MM.1S (cell line): ENCODE results near the gene CREB5.

Experiments used
- CTCF ChIP-seq: fragments of 300-600 bp; sonication (generic); IDR thresholded peaks from 2 replicates; pipeline ENCODE4 v1.5.1; 2016; ENCODE audit warnings: antibody characterized with exemption, low read length, mixed read lengths
- EZH2 ChIP-seq: fragments of 300-600 bp; sonication (generic); optimal IDR thresholded peaks from 2 replicates; pipeline ENCODE3; 2017; ENCODE audit warnings: low read depth, mild to moderate bottlenecking, antibody characterized with exemption, low read length, mixed read lengths
- EZH2phosphoT487 ChIP-seq: fragments of 300-600 bp; sonication (generic); IDR thresholded peaks from 2 replicates; pipeline ENCODE4 v1.6.1; 2018; ENCODE audit warnings: antibody characterized with exemption, low read length

- no peak for TF ChIP-seq CTCF
- TF ChIP-seq EZH2 = no peak
- no peak for TF ChIP-seq EZH2phosphoT487
Observed at GRCh38 chr7:28524978-28525377, 112.7 kb downstream of the CREB5 start.
